Activated B cell treated with CpG ODN at 0.5 μM for 24 hours (primary cell): Measurements from ENCODE around the gene DKC1. TPM values are rescaled to one million over a fixed set of nuclear protein-coding genes. Genes with fewer than 3 reads are reported as not detected.

Experiments used
- ATAC-seq: fragments of 200-7000 bp; cut with Tn5 transposase; one replicate; pipeline ENCODE4 v1.10.0; 2021; ENCODE audit warnings: low read depth, mild to moderate bottlenecking, moderate library complexity
- CTCF ChIA-PET: fragments of 350-600 bp; sonication (Branson Sonifier 250); formaldehyde crosslinking; loops from one replicate; lab custom pipeline; 2021; ENCODE audit warnings: antibody characterized with exemption; lab: Charles Lee
- POLR2A ChIA-PET: fragments of 350-600 bp; sonication (Branson Sonifier 250); formaldehyde crosslinking; loops from one replicate; lab custom pipeline; 2021; ENCODE audit warnings: antibody characterized with exemption; lab: Charles Lee
- DNase-seq: peaks from one replicate; pipeline ENCODE4 v3.0.0; 2022
- H3K27ac Mint-ChIP-seq: one replicate; pipeline ENCODE4 v1.8.0; 2020; ENCODE audit warnings: mixed read lengths
- H3K27me3 Mint-ChIP-seq: one replicate; pipeline ENCODE4 v1.8.0; 2021; ENCODE audit warnings: mixed read lengths
- H3K36me3 Mint-ChIP-seq: one replicate; pipeline ENCODE4 v1.8.0; 2021; ENCODE audit warnings: low read depth, mixed read lengths
- H3K4me1 Mint-ChIP-seq: one replicate; pipeline ENCODE4 v1.8.0; 2021; ENCODE audit warnings: mixed read lengths
- H3K4me3 Mint-ChIP-seq: one replicate; pipeline ENCODE4 v1.8.0; 2020; ENCODE audit warnings: mild to moderate bottlenecking, mixed read lengths
- H3K9me3 Mint-ChIP-seq: one replicate; pipeline ENCODE4 v1.8.0; 2020; ENCODE audit warnings: mixed read lengths
- intact Hi-C: fragments of 100-400 bp; cut with micrococcal nuclease; formaldehyde crosslinking; loops from one replicate; pipeline ENCODE4 v1.15.1; 2024
- total RNA-seq: library from RNA; stranded (reverse); gene quantifications from 2 replicates; pipeline ENCODE4 v1.2.3, GENCODE V29; 2022
- TF ChIP-seq, protein P1 (sequence below): fragments of 200-600 bp; IDR thresholded peaks from one replicate; pipeline ENCODE4 v1.8.0; 2022; ENCODE audit warnings: antibody characterized with exemption, mild to moderate bottlenecking

DKC1 gene
- total RNA-seq, 1 donor from 2014 or later: 105 TPM

- Mint-ChIP-seq H3K4me1 (peaks cover 63% of the 10 kb centered on the region), H3K4me3 (no peak overlapping the region), H3K27me3 (no peaks in the 10 kb centered on the region), H3K27ac (no peak overlapping the region), H3K9me3 (no peaks in the 10 kb centered on the region), H3K36me3 (no peaks in the 10 kb centered on the region)
- TF ChIP-seq, protein P1, sequence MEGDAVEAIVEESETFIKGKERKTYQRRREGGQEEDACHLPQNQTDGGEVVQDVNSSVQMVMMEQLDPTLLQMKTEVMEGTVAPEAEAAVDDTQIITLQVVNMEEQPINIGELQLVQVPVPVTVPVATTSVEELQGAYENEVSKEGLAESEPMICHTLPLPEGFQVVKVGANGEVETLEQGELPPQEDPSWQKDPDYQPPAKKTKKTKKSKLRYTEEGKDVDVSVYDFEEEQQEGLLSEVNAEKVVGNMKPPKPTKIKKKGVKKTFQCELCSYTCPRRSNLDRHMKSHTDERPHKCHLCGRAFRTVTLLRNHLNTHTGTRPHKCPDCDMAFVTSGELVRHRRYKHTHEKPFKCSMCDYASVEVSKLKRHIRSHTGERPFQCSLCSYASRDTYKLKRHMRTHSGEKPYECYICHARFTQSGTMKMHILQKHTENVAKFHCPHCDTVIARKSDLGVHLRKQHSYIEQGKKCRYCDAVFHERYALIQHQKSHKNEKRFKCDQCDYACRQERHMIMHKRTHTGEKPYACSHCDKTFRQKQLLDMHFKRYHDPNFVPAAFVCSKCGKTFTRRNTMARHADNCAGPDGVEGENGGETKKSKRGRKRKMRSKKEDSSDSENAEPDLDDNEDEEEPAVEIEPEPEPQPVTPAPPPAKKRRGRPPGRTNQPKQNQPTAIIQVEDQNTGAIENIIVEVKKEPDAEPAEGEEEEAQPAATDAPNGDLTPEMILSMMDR: no peak
- POLR2A ChIA-PET: interaction anchor here (0.6 kb wide), 1 partner anchor 980 kb away, joined by 3 read pairs; no protein-coding TSS in a partner anchor
- DNase-seq (no peak), ATAC-seq (no peak)
- CTCF ChIA-PET: no interaction called here
- intact Hi-C loops: no loop called here
Observed at GRCh38 chrX:154731184-154731583, 31.5 kb upstream of the DKC1 start.

GRCh38 chrX:154731881-154732280, 30.8 kb upstream of the DKC1 start:
- Mint-ChIP-seq H3K27ac (no peak overlapping the region), H3K4me3 (no peak overlapping the region), H3K27me3 (no peaks in the 10 kb centered on the region), H3K36me3 (peaks cover 1% of the 10 kb centered on the region), H3K9me3 (no peaks in the 10 kb centered on the region), H3K4me1 (peaks cover 63% of the 10 kb centered on the region)
- ATAC-seq (no peak), DNase-seq (no peak)
- intact Hi-C loops: no loop called here
- CTCF ChIA-PET: no interaction called here
- TF ChIP-seq, protein P1: no peak
- POLR2A ChIA-PET: interaction anchor here (0.6 to 1.8 kb wide), 3 partner anchors 13 to 981 kb away, joined by 3 to 6 read pairs (median 3); no protein-coding TSS in a partner anchor

GRCh38 chrX:154732421-154733065, 30.1 kb upstream of the DKC1 start:
- Mint-ChIP-seq H3K27me3 (no peaks in the 10 kb centered on the region), H3K4me1 (peaks cover 63% of the 10 kb centered on the region), H3K4me3 (no peak overlapping the region), H3K9me3 (no peaks in the 10 kb centered on the region), H3K27ac (no peak overlapping the region), H3K36me3 (peaks cover 2% of the 10 kb centered on the region)
- TF ChIP-seq, protein P1: no peak
- DNase-seq (no peak), ATAC-seq (no peak)
- CTCF ChIA-PET: no interaction called here
- intact Hi-C loops: no loop called here
- POLR2A ChIA-PET: interaction anchor here (1.4 to 1.8 kb wide), 2 partner anchors 14 to 16 kb away, joined by 3 to 6 read pairs; no protein-coding TSS in a partner anchor

- TF ChIP-seq, protein P1: no peak
- Mint-ChIP-seq H3K36me3 (peaks cover 2% of the 10 kb centered on the region), H3K27me3 (no peaks in the 10 kb centered on the region), H3K4me1 (peaks cover 63% of the 10 kb centered on the region), H3K4me3 (no peak overlapping the region), H3K27ac (no peak overlapping the region), H3K9me3 (no peaks in the 10 kb centered on the region)
- ATAC-seq (no peak), DNase-seq (no peak)
- intact Hi-C loops: no loop called here
- ChIA-PET POLR2A (interaction anchor here (1.4 to 1.8 kb wide), 2 partner anchors 14 to 15 kb away, joined by 3 to 6 read pairs; no protein-coding TSS in a partner anchor), CTCF (no interaction called here)
Observed at GRCh38 chrX:154733066-154733425, 29.6 kb upstream of the DKC1 start.

DNA sequence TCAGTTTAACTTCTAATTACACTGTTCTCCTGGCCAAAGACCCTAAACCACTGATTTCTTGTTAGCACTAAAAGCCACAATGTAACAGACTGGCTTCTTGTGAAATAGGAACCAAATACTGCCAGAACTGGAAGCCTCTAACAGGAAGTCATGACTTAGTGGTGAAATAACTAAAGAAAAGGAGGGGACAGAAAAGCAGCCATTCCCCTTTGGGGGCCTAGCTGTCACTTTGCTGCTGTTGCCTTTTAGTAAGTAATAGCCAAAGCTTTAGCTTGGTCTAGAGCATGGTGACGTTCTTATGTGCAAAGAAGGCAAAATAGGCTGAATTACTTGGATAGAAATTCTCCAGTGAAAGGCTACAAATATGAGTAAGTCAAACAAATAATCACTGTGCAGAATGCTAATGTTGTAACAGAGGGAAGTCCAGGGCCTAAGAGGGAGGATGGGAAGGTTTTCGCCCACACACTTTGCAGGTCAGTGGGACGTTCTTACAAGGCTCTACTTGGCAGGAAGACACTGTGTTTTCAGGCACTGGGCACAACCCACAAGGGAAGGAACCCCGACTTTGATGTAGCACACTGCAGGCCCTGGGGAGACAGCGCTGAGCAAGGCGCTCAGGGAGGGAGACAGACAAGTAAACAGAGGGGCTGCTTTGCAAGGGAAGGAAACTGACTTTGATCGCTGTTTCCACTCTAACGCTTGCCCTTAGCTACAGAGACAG, 28.4 kb upstream of the DKC1 start:
- CTCF ChIA-PET: no interaction called here
- Mint-ChIP-seq H3K4me3 (peak overlapping the region; percentile 52), H3K27ac (peak overlapping the region; percentile 91), H3K36me3 (peaks cover 2% of the 10 kb centered on the region), H3K27me3 (no peaks in the 10 kb centered on the region), H3K9me3 (no peaks in the 10 kb centered on the region), H3K4me1 (peaks cover 60% of the 10 kb centered on the region)
- ATAC-seq (peak; percentile 67), DNase-seq (no peak)
- TF ChIP-seq, protein P1: no peak
- intact Hi-C loops: loop anchor here (1.0 kb wide), 1 partner anchor 15 kb away; no protein-coding TSS in a partner anchor
- POLR2A ChIA-PET: interaction anchor here (1.0 kb wide), 1 partner anchor 28 kb away, joined by 3 read pairs; the partner anchor contains the start of gene DKC1
